ENCODE results near the gene GLIPR2. TPM values are rescaled to one million over a fixed set of nuclear protein-coding genes. Genes with fewer than 3 reads are reported as not detected.
A peak's percentile ranks its signal among the peaks of the same experiment; 100 is the strongest.

The GLIPR2 gene
- total and polyA plus RNA-seq, 4 donors, result 17.4 to 112 (median 75.8) TPM

- peaks cover 0 to 33% (median 8%) of the 10 kb centered on the region in 5 donors for H3K4me1 ChIP-seq (ENCODE audit: control insufficient read depth in 5 of 5, insufficient read depth in 5 of 5, low read length in 5 of 5)
- WGBS, 2 donors, result 43 to 54% methylated on average over 12 of the region's 12 CpGs
- DNase-seq (peak; percentile 46 to 67 (median 50)), ATAC-seq (ENCODE audit: insufficient read depth, low FRiP score) (no peak)
- no peak for TF ChIP-seq CTCF (IDR thresholded peaks at IDR 0.05; ENCODE audit: control extremely low read depth, extremely low read depth)
- H3K4me3 ChIP-seq, result peak overlapping the region; percentile 64
- H3K36me3 ChIP-seq (ENCODE audit: control insufficient read depth in 4 of 4, insufficient read depth in 4 of 4, low read length in 4 of 4), result no peaks in the 10 kb centered on the region
- peak overlapping the region in 1 of 2 donors; percentile 58 for H3K9ac ChIP-seq (ENCODE audit: insufficient read depth in 1 of 2, low read length in 2 of 2)
- H3K27me3 ChIP-seq (ENCODE audit: control insufficient read depth in 3 of 3, insufficient read depth in 3 of 3, low read length in 2 of 3), result peaks cover 0 to 17% (median 15%) of the 10 kb centered on the region in 3 donors
- no peaks in the 10 kb centered on the region for H3K9me3 ChIP-seq (ENCODE audit: control insufficient read depth in 4 of 4, insufficient read depth in 3 of 4, low read length in 3 of 4)
- H3K27ac ChIP-seq (ENCODE audit: low read depth in 1 of 2, low read length in 1 of 2), result peak overlapping the region in 1 of 2 donors; percentile 64
Measured at GRCh38 chr9:36137392-36138004, 965 bp downstream of the GLIPR2 start.

- Histone ChIP-seq H3K9ac (ENCODE audit: insufficient read depth in 1 of 2, low read length in 2 of 2) (no peak overlapping the region), H3K4me3 (no peak overlapping the region), H3K9me3 (ENCODE audit: control insufficient read depth in 4 of 4, insufficient read depth in 3 of 4, low read length in 3 of 4) (no peaks in the 10 kb centered on the region), H3K27me3 (ENCODE audit: control insufficient read depth in 3 of 3, insufficient read depth in 3 of 3, low read length in 2 of 3) (peaks cover 0 to 17% (median 12%) of the 10 kb centered on the region in 3 donors), H3K27ac (ENCODE audit: low read depth in 1 of 2, low read length in 1 of 2) (peak overlapping the region in 1 of 2 donors; percentile 6), H3K4me1 (ENCODE audit: control insufficient read depth in 5 of 5, insufficient read depth in 5 of 5, low read length in 5 of 5) (peaks cover 0 to 43% (median 8%) of the 10 kb centered on the region in 5 donors), H3K36me3 (ENCODE audit: control insufficient read depth in 4 of 4, insufficient read depth in 4 of 4, low read length in 4 of 4) (no peaks in the 10 kb centered on the region)
- WGBS, 2 donors, result 95 to 99% methylated on average over 10 of the region's 10 CpGs
- TF ChIP-seq CTCF (IDR thresholded peaks at IDR 0.05; ENCODE audit: control extremely low read depth, extremely low read depth), result no peak
- DNase-seq (no peak), ATAC-seq (ENCODE audit: insufficient read depth, low FRiP score) (no peak)
Measured at GRCh38 chr9:36138496-36138895, 2.0 kb downstream of the GLIPR2 start.

- H3K27ac ChIP-seq (ENCODE audit: low read depth in 1 of 2, low read length in 1 of 2), result no peak overlapping the region
- peaks cover 0 to 43% (median 8%) of the 10 kb centered on the region in 5 donors for H3K4me1 ChIP-seq (ENCODE audit: control insufficient read depth in 5 of 5, insufficient read depth in 5 of 5, low read length in 5 of 5)
- H3K9ac ChIP-seq (ENCODE audit: insufficient read depth in 1 of 2, low read length in 2 of 2), result no peak overlapping the region
- peaks cover 0 to 17% (median 12%) of the 10 kb centered on the region in 3 donors for H3K27me3 ChIP-seq (ENCODE audit: control insufficient read depth in 3 of 3, insufficient read depth in 3 of 3, low read length in 2 of 3)
- ATAC-seq (ENCODE audit: insufficient read depth, low FRiP score) (no peak), DNase-seq (no peak)
- H3K36me3 ChIP-seq (ENCODE audit: control insufficient read depth in 4 of 4, insufficient read depth in 4 of 4, low read length in 4 of 4), result no peaks in the 10 kb centered on the region
- no peaks in the 10 kb centered on the region for H3K9me3 ChIP-seq (ENCODE audit: control insufficient read depth in 4 of 4, insufficient read depth in 3 of 4, low read length in 3 of 4)
- TF ChIP-seq CTCF (IDR thresholded peaks at IDR 0.05; ENCODE audit: control extremely low read depth, extremely low read depth), result no peak
- H3K4me3 ChIP-seq, result no peak overlapping the region
- WGBS, 2 donors, result 97% methylated on average over 5 of the region's 5 CpGs
Measured at GRCh38 chr9:36138901-36139300, 2.4 kb downstream of the GLIPR2 start.
